Non-pigmented ciliary epithelial cell (primary cell): ENCODE results near the gene KIRREL1.

ENCODE experiments used
- DNase-seq: peaks from one replicate; pipeline ENCODE4 v3.0.0-alpha.2; 2010; ENCODE audit warnings: low read depth

The KIRREL1 gene

GRCh38 chr1:157975228-157975950, 18.1 kb upstream of the KIRREL1 start:
- no peak for DNase-seq

GRCh38 chr1:157976888-157977287, 16.6 kb upstream of the KIRREL1 start:
- no peak for DNase-seq

- DNase-seq: no peak
Observed at GRCh38 chr1:157978586-157979403, 14.7 kb upstream of the KIRREL1 start.

- no peak for DNase-seq
Observed at GRCh38 chr1:157982136-157982535, 11.3 kb upstream of the KIRREL1 start.

- DNase-seq: no peak
Observed at GRCh38 chr1:157983787-157984186, 9.7 kb upstream of the KIRREL1 start.

GRCh38 chr1:157984469-157984868, 9.0 kb upstream of the KIRREL1 start:
- no peak for DNase-seq

GRCh38 chr1:157985473-157985872, 8.0 kb upstream of the KIRREL1 start:
- no peak for DNase-seq

- no peak for DNase-seq
Observed at GRCh38 chr1:157988002-157988401, 5.4 kb upstream of the KIRREL1 start.

- DNase-seq: no peak
Observed at GRCh38 chr1:157992031-157992832, 1.2 kb upstream of the KIRREL1 start.

GRCh38 chr1:157992833-157993146, 655 bp upstream of the KIRREL1 start:
- DNase-seq: no peak

GRCh38 chr1:157993918-157994605, 617 bp downstream of the KIRREL1 start:
- no peak for DNase-seq

GRCh38 chr1:157994704-157995582, 1.5 kb downstream of the KIRREL1 start:
- no peak for DNase-seq

GRCh38 chr1:157995583-157996169, 2.2 kb downstream of the KIRREL1 start:
- no peak for DNase-seq

- DNase-seq: no peak
Observed at GRCh38 chr1:157996433-157996832, 3.0 kb downstream of the KIRREL1 start.

- DNase-seq: no peak
Observed at GRCh38 chr1:158000507-158000906, 7.1 kb downstream of the KIRREL1 start.

- DNase-seq: no peak
Observed at GRCh38 chr1:158002022-158002630, 8.7 kb downstream of the KIRREL1 start.

GRCh38 chr1:158002631-158003405, 9.4 kb downstream of the KIRREL1 start:
- DNase-seq: no peak

- no peak for DNase-seq
Observed at GRCh38 chr1:158003406-158003800, 10.0 kb downstream of the KIRREL1 start.

GRCh38 chr1:158005224-158005623, 11.8 kb downstream of the KIRREL1 start:
- no peak for DNase-seq

- no peak for DNase-seq
Observed at GRCh38 chr1:158007180-158007579, 13.7 kb downstream of the KIRREL1 start.
